HG03066 (cell line): ENCODE measurements around the gene FMO2.

ENCODE experiments used
- ATAC-seq: cut with Tn5 transposase; IDR thresholded peaks from one replicate; pipeline ENCODE4 v1.9.1; 2021; ENCODE audit warnings: low read depth; ENCODE audit not compliant: unreplicated experiment

Gene FMO2

GRCh38 chr1:171173069-171173468 is 12.0 kb upstream of the FMO2 start:
- no peak for ATAC-seq

DNA sequence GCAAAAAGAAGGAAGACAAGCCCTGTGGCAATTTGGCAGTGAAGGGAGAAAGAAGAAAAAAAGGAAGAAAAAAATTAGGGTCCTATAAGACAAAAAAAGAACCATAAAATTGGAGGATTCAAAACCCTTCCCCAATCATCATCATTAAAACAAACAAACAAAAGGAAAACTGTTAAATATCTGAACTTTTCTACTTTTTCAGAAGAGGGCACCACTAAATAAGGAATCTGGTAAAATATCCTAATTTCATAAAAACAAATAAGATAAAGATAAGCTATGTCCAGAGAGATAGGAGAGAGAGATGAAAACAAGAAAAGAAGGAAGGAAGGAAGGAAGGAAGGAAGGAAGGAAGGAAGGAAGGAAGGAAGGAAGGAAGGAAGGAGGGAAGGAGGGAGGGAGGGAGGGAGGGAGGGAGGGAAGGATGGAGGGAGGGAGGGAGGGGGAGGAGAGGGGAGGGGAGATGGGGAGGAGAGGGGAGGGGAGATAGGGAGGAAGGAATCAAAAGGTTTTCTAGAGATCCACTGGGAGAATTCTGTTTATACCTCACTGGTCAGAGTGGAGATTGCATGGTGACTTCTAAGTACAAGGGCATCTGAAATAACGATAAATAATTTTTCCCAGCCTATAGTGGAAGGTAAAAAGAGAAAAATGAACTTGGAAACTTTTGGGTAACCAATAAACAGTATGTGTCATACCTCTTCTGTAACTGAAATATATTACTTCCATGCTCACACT is 10.4 kb upstream of the FMO2 start:
- no peak for ATAC-seq

- ATAC-seq, result no peak
These were observed 7.8 kb upstream of the FMO2 start for GRCh38 chr1:171177261-171177660.

- ATAC-seq, result no peak
These were observed 5.5 kb upstream of the FMO2 start for GRCh38 chr1:171179318-171180227.

- ATAC-seq, result no peak
These were observed 4.4 kb upstream of the FMO2 start for GRCh38 chr1:171180670-171181069.

- no peak for ATAC-seq
These were observed 3.5 kb downstream of the FMO2 start for GRCh38 chr1:171188388-171189266.

- ATAC-seq, result no peak
These were observed 6.9 kb downstream of the FMO2 start for GRCh38 chr1:171191992-171192391.

DNA sequence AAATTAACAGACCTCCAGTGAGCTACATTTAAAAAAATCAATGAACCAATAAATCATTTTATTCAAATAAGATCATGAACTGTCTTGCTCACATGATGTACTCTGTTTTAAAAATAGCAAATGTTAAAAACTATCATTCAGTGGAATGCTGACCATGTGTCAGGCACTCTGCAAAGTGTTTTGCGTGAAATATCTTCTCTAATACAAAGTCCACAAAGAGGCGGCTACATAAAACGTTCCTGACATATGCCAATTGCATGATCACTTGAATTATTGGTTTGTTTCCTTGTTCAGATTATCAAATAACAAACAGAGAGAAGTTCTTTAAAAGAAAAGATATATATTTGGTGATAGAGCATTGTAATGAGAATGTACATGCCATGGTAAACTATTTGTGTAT is 10.7 kb downstream of the FMO2 start:
- no peak for ATAC-seq

DNA sequence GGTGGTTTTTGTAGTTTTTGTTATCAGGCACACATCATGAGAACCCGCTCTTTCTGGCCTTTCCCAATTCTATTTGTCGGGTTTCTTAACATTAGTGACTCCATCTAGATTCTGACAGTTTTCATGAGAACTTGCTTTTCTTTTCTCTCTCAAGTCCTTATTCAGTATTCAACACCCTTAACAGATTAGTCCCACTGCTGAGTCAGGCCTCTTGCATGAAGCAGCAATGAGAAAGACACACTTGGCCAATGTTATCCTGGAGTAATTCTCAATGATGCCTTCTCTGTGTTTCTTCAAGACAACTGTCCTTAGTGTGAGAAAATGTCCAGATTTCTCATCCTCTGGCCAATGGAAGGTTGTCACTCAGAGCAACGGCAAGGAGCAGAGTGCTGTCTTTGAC is 11.3 kb downstream of the FMO2 start:
- no peak for ATAC-seq

DNA sequence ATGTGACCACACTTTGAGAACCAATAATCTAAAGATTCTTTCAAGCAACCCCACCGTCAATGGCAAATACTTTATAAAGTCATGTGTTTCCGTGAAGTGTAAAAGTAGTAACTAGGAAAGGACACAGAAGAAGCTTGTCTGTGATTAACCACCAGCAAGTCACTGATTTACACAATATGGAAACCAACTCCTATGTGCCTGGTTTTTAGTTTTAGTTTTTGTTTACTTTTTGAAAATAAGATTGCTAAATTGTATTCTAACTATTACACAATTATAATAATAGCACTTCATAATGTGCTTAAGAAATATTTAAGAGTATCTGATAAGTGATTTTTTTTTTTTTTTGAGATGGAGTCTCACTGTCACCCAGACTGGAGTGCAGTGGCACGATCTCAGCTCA is 13.0 kb downstream of the FMO2 start:
- no peak for ATAC-seq

DNA sequence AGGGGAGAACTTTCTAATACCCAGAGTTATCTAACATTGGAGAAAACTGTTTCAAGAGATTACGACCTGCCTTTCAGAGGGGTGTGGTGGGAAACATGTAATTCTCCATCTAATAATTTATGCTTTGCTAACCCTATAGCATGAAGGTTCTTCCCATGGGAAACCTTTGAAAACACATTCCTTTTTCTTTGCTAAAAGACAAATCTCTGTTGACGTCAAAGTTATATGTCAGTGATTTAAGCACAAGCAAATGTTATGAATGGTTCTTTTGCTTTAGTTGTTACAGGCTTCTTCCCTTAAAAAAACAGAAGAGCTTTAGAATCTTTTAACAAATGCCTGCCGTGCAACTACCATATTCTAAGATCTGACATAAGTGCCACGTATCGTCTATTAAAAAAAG is 19.2 kb downstream of the FMO2 start:
- ATAC-seq, result no peak

- no peak for ATAC-seq
These were observed 21.3 kb downstream of the FMO2 start for GRCh38 chr1:171206204-171206977.

- ATAC-seq, result no peak
These were observed 21.9 kb downstream of the FMO2 start for GRCh38 chr1:171206978-171207355.

- no peak for ATAC-seq
These were observed 22.3 kb downstream of the FMO2 start for GRCh38 chr1:171207377-171207776.

GRCh38 chr1:171210355-171210754 is 25.3 kb downstream of the FMO2 start:
- no peak for ATAC-seq

GRCh38 chr1:171212607-171213351 is 27.7 kb downstream of the FMO2 start:
- no peak for ATAC-seq

DNA sequence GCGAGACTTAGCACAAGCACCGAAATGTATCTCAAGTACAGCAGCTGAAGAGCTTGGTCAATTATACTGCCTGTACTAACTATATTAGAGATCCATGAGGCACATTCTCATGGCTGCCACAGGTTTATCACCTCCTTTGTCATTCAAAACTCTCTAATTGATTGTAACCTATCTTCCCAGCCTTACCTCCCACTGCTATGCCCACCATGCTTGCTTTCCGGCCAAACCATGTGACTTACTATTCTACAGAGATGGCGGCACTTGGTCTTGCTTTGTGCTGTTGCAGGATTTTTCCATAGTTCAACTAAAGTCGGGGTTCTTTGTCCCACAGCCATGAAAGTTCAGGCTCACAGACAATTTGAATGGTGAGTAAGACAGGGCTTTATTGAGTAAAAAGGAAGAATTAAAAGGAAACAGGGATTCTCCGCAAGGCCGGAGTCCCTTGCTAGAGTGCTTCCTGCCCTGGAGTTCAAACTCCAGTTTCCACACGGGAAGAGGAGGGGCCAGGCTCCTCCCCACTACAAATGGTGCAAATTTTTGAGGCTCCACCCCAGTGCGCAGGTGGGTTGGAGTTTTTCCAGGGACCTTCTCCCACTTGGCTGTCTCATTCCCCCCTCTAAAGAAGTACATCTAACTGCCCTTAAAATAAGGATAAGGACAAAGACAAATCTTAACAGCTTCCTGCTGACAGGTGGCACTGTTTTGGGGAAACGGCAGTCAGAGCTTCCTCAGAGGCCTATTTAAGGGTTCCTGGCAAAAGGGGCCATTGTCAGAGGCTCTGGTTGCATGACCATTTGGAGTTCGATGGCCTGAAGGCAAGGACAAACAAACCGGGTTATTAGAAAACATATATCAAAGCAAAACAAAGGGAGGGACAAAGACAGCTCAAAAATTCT is 28.7 kb downstream of the FMO2 start:
- no peak for ATAC-seq

- ATAC-seq, result no peak
These were observed 32.8 kb downstream of the FMO2 start for GRCh38 chr1:171217658-171218443.
